ENCODE results near the gene OCEL1.

OCEL1 gene

GRCh38 chr19:17240826-17241399 is 14.9 kb downstream of the OCEL1 start:
- FAIRE-seq: no peak

- FAIRE-seq: no peak
Observed at GRCh38 chr19:17242431-17243208, 16.6 kb downstream of the OCEL1 start.

- no peak for FAIRE-seq
Observed at GRCh38 chr19:17243211-17243829, 17.3 kb downstream of the OCEL1 start.

- no peak for FAIRE-seq
Observed at GRCh38 chr19:17243830-17244617, 18.0 kb downstream of the OCEL1 start.

GRCh38 chr19:17244618-17245534 is 18.9 kb downstream of the OCEL1 start:
- FAIRE-seq: no peak

- no peak for FAIRE-seq
Observed at GRCh38 chr19:17245535-17245984, 19.5 kb downstream of the OCEL1 start, which contains the start of gene NR2F6. TSS of gene NR2F6 (minus strand) at chr19:17245919. CDS start at chr19:17245220, 699 bp downstream.

- FAIRE-seq: no peak
Observed at GRCh38 chr19:17246681-17247425, 20.8 kb downstream of the OCEL1 start.

- FAIRE-seq: no peak
Observed at GRCh38 chr19:17248011-17248776, 22.2 kb downstream of the OCEL1 start.

- FAIRE-seq: no peak
Observed at GRCh38 chr19:17249887-17250548, 24.0 kb downstream of the OCEL1 start.

GRCh38 chr19:17254636-17255035 is 28.6 kb downstream of the OCEL1 start:
- no peak for FAIRE-seq

- no peak for FAIRE-seq
Observed at GRCh38 chr19:17255150-17255621, 29.2 kb downstream of the OCEL1 start.

GRCh38 chr19:17256130-17256529 is 30.1 kb downstream of the OCEL1 start:
- FAIRE-seq: no peak

- FAIRE-seq: no peak
Observed at GRCh38 chr19:17259118-17259780, 33.2 kb downstream of the OCEL1 start.

- no peak for FAIRE-seq
Observed at GRCh38 chr19:17259934-17260333, 33.9 kb downstream of the OCEL1 start.

GRCh38 chr19:17260842-17261325 is 34.9 kb downstream of the OCEL1 start:
- no peak for FAIRE-seq

- no peak for FAIRE-seq
Observed at GRCh38 chr19:17262557-17262956, 36.5 kb downstream of the OCEL1 start.

- no peak for FAIRE-seq
Observed at GRCh38 chr19:17263712-17264640, 38.0 kb downstream of the OCEL1 start.

GRCh38 chr19:17264641-17264979 is 38.6 kb downstream of the OCEL1 start, which contains the start of gene USHBP1:
TSS of gene USHBP1 (minus strand) at chr19:17264745. CDS start at chr19:17264299, 446 bp downstream.
- no peak for FAIRE-seq
